AG09309 (cell line): ENCODE data around the gene XPO5.

Source experiments
- DNase-seq: peaks from one replicate; pipeline ENCODE4 v3.0.0-alpha.2; 2010; ENCODE audit warnings: low read depth
- H3K4me3 ChIP-seq: 2 replicates; pipeline ENCODE4 v1.5.1; 2011; ENCODE audit warnings: mild to moderate bottlenecking, low read depth, low read length, moderate library complexity; ENCODE audit not compliant: control insufficient read depth
- CTCF ChIP-seq: IDR thresholded peaks from 2 replicates; pipeline ENCODE4 v1.5.1; 2011; ENCODE audit warnings: mild to moderate bottlenecking, low read depth, low read length, inconsistent platforms; ENCODE audit not compliant: insufficient read depth, control insufficient read depth; ENCODE audit errors: missing control alignments

XPO5 gene

GRCh38 chr6:43509984-43510826 lies 65.6 kb downstream of the XPO5 start, which contains the start of gene LRRC73:
LRRC73 (minus strand) TSS chr6:43510346; CDS start chr6:43509785, 561 bp downstream.
- DNase-seq = no peak

DNA sequence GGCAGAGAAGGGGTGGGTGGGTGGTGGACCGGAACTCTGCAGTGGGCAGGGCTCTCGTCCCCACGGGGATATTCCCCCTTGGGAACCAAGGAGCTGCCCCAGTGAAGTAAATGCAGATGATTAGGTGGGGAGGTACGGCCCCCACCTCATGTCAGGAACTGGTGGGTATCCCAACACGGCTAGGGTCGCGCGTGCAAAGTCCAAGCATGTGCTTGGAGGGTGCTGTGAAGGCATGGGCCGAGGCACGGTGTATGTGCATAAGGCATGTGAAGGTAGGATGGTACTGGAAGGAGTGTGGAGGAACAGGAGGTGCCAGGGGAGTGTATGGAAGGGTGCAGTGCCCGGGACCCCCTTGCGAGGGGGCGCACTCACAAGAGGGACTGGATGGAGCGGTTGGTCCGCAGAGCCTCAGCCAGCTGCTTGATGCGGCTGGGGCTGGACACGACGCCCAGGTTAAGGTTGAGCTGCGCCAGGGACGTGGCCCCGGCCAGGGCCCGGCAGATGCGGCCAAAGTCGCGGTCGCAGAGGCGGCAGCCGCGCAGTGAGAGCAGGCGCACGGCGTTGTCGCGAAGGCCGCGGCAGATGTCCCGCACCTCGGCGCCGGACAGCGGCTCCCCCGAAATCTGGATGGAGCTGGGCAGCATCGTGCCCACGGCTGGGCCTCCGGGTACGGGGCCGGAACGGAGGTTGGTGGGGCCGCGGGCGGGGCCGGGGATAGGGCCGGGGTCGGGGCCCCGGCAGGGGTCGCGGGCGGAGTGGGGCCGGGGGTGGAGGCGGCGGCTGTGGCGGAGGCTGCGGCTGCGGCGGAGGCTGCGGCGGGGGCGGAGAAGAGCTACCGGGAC lies 66.5 kb downstream of the XPO5 start:
- no peak for DNase-seq
- peak overlapping the region; percentile 47 for H3K4me3 ChIP-seq
- TF ChIP-seq CTCF = no peak

More at GRCh38 chr6:43509984-43510826, 65.6 kb downstream of the XPO5 start, which contains the start of gene LRRC73:
- peak within 1 kb of the TSS; percentile 47 for H3K4me3 ChIP-seq
- TF ChIP-seq CTCF = no peak

GRCh38 chr6:43508481-43509141 lies 67.2 kb downstream of the XPO5 start:
- no peak for TF ChIP-seq CTCF
- H3K4me3 ChIP-seq = no peak overlapping the region
- no peak for DNase-seq

DNA sequence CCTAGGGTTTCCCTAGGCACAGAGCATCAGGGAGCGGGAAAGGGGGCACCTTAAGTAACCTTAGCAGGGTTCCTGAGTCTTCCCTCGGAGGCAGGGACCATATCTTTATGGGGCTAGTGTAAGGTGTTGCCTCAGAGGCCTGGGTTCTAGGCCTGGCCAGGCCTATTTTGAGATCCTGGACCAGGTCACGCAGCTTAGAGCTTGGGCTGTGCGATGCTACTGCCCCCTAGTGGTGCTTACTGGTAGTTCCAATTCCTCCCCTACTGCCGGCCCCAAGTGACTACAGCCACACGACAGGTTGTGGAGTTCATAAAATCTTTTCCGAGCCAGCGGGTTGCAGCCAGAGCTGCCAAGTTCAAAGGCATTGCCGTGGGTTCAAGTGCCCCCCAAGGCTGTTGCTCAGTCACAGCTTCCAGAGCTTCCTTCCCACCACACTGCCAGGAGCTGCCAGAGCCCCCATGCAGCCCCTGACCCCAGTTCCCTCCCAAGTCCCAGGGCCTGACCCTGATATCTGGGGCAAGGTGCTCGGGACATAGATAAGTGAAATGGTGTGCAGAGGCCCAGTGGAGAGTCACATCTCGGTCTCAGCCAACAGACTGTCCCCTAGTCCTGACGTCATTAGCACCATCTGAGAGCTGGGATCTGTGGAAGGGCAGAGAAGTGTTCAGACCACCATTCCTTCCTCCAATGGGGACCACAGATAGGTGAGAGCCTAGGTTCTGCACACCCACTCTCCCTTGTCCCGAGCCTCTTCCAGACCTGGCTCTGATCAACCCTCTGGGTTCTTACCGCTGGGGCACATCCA lies 69.0 kb downstream of the XPO5 start:
- H3K4me3 ChIP-seq = no peak overlapping the region
- DNase-seq = peak; percentile 39
- peak; percentile 95 for TF ChIP-seq CTCF

- no peak for DNase-seq
- TF ChIP-seq CTCF = no peak
- H3K4me3 ChIP-seq = no peak overlapping the region
Measured at GRCh38 chr6:43506171-43506570, 69.7 kb downstream of the XPO5 start.
